Measurements from ENCODE around the gene PRODH. TPM values are rescaled to one million over a fixed set of nuclear protein-coding genes. Genes with fewer than 3 reads are reported as not detected.
"Not testable (repeated sequence)": the region's sequence is repeated elsewhere in the genome, so short reads cannot be mapped to it uniquely, and the experiment has no call there.

Gene PRODH
- total and polyA plus RNA-seq, 4 experiments from 2014 or later = 0.15 to 0.23 (median 0.22) TPM; not detected in 1

GRCh38 chr22:18911535-18911934 is 24.6 kb downstream of the PRODH start:
- DNase-seq; H3K27ac ChIP-seq (ENCODE audit: low read depth, low read length); H3K4me3 Mint-ChIP-seq; intact Hi-C loops (cut with micrococcal nuclease); CTCF ChIA-PET (ENCODE audit: partially characterized antibody); H3K4me1 Mint-ChIP-seq; H3K9me3 Mint-ChIP-seq; H3K27me3 ChIP-seq (ENCODE audit: insufficient read depth, low read length); POLR2A ChIA-PET (ENCODE audit: partially characterized antibody); H3K27me3 Mint-ChIP-seq; H3K9me3 ChIP-seq (ENCODE audit: control insufficient read depth in 1 of 2, low read length in 2 of 2); H3K4me1 ChIP-seq (ENCODE audit: insufficient read depth, low read length); H3K36me3 ChIP-seq (ENCODE audit: insufficient read depth, low read length); H3K36me3 Mint-ChIP-seq; H3K4me3 ChIP-seq (ENCODE audit: low read length in 2 of 2); H3K27ac Mint-ChIP-seq: not testable (repeated sequence)

DNA sequence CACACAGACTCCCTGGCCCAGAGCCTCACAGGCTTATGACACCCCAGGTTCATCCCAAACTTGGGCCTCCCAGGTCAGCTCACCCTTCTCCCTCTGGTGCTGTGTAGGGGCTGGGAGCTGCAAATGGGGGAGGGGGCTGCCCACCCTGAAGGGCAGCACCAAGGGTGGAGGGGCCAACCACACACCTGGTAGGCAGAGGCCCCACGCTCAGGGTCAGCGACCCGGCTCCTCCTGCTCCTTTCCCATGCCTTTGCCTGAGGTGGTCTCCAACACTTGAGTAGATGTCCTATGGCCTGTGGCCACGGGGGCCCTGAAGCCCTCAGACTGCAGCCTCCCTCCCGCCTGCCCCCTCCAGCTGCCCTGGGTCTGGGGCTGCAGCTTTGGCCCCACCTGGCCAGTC is 26.5 kb downstream of the PRODH start:
- H3K36me3 Mint-ChIP-seq = no peaks in the 10 kb centered on the region
- H3K4me3 ChIP-seq (ENCODE audit: low read length in 2 of 2) = no peak overlapping the region
- no peaks in the 10 kb centered on the region for H3K27me3 ChIP-seq (ENCODE audit: insufficient read depth, low read length)
- intact Hi-C loops (cut with micrococcal nuclease) = no loop called here
- DNase-seq = no peak
- no peaks in the 10 kb centered on the region for H3K4me1 ChIP-seq (ENCODE audit: insufficient read depth, low read length)
- no peaks in the 10 kb centered on the region for H3K9me3 ChIP-seq (ENCODE audit: control insufficient read depth in 1 of 2, low read length in 2 of 2)
- CTCF ChIA-PET (ENCODE audit: partially characterized antibody) = no interaction called here
- H3K36me3 ChIP-seq (ENCODE audit: insufficient read depth, low read length) = no peaks in the 10 kb centered on the region
- POLR2A ChIA-PET (ENCODE audit: partially characterized antibody) = no interaction called here
- no peak overlapping the region for H3K27ac ChIP-seq (ENCODE audit: low read depth, low read length)
- H3K4me3 Mint-ChIP-seq = no peak overlapping the region
- no peaks in the 10 kb centered on the region for H3K9me3 Mint-ChIP-seq
- no peaks in the 10 kb centered on the region for H3K4me1 Mint-ChIP-seq
- H3K27ac Mint-ChIP-seq = no peak overlapping the region
- no peaks in the 10 kb centered on the region for H3K27me3 Mint-ChIP-seq

GRCh38 chr22:18906896-18907295 is 29.2 kb downstream of the PRODH start:
- no peaks in the 10 kb centered on the region for H3K27me3 Mint-ChIP-seq
- no peaks in the 10 kb centered on the region for H3K4me1 Mint-ChIP-seq
- Histone ChIP-seq H3K27ac (ENCODE audit: low read depth, low read length) (no peak overlapping the region), H3K9me3 (ENCODE audit: control insufficient read depth in 1 of 2, low read length in 2 of 2) (no peaks in the 10 kb centered on the region), H3K4me1 (ENCODE audit: insufficient read depth, low read length) (no peaks in the 10 kb centered on the region), H3K4me3 (ENCODE audit: low read length in 2 of 2) (no peak overlapping the region), H3K36me3 (ENCODE audit: insufficient read depth, low read length) (no peaks in the 10 kb centered on the region), H3K27me3 (ENCODE audit: insufficient read depth, low read length) (no peaks in the 10 kb centered on the region)
- H3K9me3 Mint-ChIP-seq = no peaks in the 10 kb centered on the region
- no peak for DNase-seq
- intact Hi-C loops (cut with micrococcal nuclease) = no loop called here
- POLR2A ChIA-PET (ENCODE audit: partially characterized antibody) = no interaction called here
- no peak overlapping the region for H3K4me3 Mint-ChIP-seq
- no peaks in the 10 kb centered on the region for H3K36me3 Mint-ChIP-seq
- no peak overlapping the region for H3K27ac Mint-ChIP-seq
- CTCF ChIA-PET (ENCODE audit: partially characterized antibody) = no interaction called here

- intact Hi-C loops (cut with micrococcal nuclease); H3K9me3 ChIP-seq (ENCODE audit: control insufficient read depth in 1 of 2, low read length in 2 of 2); H3K4me3 ChIP-seq (ENCODE audit: low read length in 2 of 2); H3K4me3 Mint-ChIP-seq; H3K4me1 Mint-ChIP-seq; H3K27me3 ChIP-seq (ENCODE audit: insufficient read depth, low read length); H3K9me3 Mint-ChIP-seq; H3K36me3 Mint-ChIP-seq; H3K36me3 ChIP-seq (ENCODE audit: insufficient read depth, low read length); H3K27ac ChIP-seq (ENCODE audit: low read depth, low read length); DNase-seq; H3K4me1 ChIP-seq (ENCODE audit: insufficient read depth, low read length); H3K27ac Mint-ChIP-seq; H3K27me3 Mint-ChIP-seq: not testable (repeated sequence)
- ChIA-PET CTCF (ENCODE audit: partially characterized antibody) (interaction anchor here (0.6 kb wide), 1 partner anchor 756 kb away, joined by 5 read pairs; the partner anchor contains the start of gene USP18), POLR2A (ENCODE audit: partially characterized antibody) (interaction anchor here (0.6 to 1.0 kb wide), 3 partner anchors 215 to 984 kb away, joined by 3 read pairs; partner anchors contain the start of gene DGCR2)
Measured at GRCh38 chr22:18906410-18906745, 29.7 kb downstream of the PRODH start.

DNA sequence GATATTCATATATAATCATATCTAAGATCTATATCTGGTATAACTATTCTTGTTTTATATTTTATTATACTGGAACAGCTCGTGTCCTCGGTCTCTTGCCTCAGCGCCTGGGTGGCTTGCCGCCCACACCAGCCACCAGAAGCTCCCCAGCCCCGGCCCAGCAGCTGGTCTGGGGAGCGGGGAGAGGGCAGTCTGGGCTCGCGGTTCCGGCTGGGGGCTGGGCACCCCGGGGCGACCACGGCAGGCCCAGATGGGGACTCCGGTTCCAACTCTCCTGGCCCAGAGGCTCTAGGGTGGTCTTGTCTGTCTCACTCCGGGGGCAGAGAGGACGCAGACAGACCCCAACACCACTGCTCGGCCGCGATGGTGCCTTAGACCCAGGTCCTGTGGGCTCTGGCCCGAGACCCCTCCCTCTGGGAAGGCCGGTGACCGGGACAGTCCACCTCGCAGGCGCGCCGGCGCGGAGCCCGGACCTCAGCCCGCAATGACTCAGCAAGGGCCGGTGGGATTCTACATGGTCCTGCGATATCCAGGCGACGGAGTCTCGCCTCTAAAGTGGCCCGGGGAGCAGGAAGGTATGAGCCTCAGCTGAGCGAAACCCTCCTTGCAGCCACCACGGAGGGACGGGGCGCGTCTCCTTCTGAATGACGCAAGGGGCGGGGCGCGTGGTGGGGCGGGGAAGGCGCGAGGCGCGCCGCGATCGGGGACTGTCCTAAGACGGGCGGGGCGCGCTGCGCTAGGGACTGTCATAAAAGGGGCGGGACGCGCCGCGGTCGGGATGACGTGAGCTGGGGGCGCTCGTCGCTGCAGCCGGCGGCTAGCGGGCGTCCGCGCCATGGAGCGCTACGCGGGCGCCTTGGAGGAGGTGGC is 30.3 kb downstream of the PRODH start, which contains the start of gene DGCR6:
Gene DGCR6 (plus strand): TSS at position 781 of the 870 bp plus-strand sequence. CDS start 55 bp downstream, at position 836.
- Histone ChIP-seq H3K27me3 (ENCODE audit: insufficient read depth, low read length) (no peaks in the 10 kb centered on the region), H3K4me1 (ENCODE audit: insufficient read depth, low read length) (no peaks in the 10 kb centered on the region), H3K9me3 (ENCODE audit: control insufficient read depth in 1 of 2, low read length in 2 of 2) (no peaks in the 10 kb centered on the region), H3K27ac (ENCODE audit: low read depth, low read length) (no peak within 1 kb of the TSS), H3K4me3 (ENCODE audit: low read length in 2 of 2) (no peak within 1 kb of the TSS), H3K36me3 (ENCODE audit: insufficient read depth, low read length) (no peaks in the 10 kb centered on the region)
- DNase-seq = no peak
- no peaks in the 10 kb centered on the region for H3K36me3 Mint-ChIP-seq
- ChIA-PET CTCF (ENCODE audit: partially characterized antibody) (interaction anchor here (0.6 kb wide), 1 partner anchor 756 kb away, joined by 5 read pairs; the partner anchor contains the start of gene USP18), POLR2A (ENCODE audit: partially characterized antibody) (interaction anchor here (0.5 to 1.0 kb wide), 5 partner anchors 216 to 985 kb away, joined by 3 read pairs; partner anchors contain the start of gene DGCR2)
- intact Hi-C loops (cut with micrococcal nuclease) = no loop called here
- H3K4me1 Mint-ChIP-seq = no peaks in the 10 kb centered on the region
- no peaks in the 10 kb centered on the region for H3K9me3 Mint-ChIP-seq
- H3K27me3 Mint-ChIP-seq = no peaks in the 10 kb centered on the region
- H3K4me3 Mint-ChIP-seq = no peak within 1 kb of the TSS
- H3K27ac Mint-ChIP-seq = no peak within 1 kb of the TSS

- peak in 1 of 5 donors; percentile 21 for DNase-seq
- POLR2A ChIA-PET (ENCODE audit: partially characterized antibody); H3K27ac Mint-ChIP-seq; H3K9me3 ChIP-seq (ENCODE audit: control insufficient read depth in 1 of 2, low read length in 2 of 2); H3K9me3 Mint-ChIP-seq; H3K4me1 Mint-ChIP-seq; intact Hi-C loops (cut with micrococcal nuclease); CTCF ChIA-PET (ENCODE audit: partially characterized antibody); H3K36me3 ChIP-seq (ENCODE audit: insufficient read depth, low read length); H3K27ac ChIP-seq (ENCODE audit: low read depth, low read length); H3K4me1 ChIP-seq (ENCODE audit: insufficient read depth, low read length); H3K4me3 Mint-ChIP-seq; H3K4me3 ChIP-seq (ENCODE audit: low read length in 2 of 2); H3K27me3 ChIP-seq (ENCODE audit: insufficient read depth, low read length); H3K36me3 Mint-ChIP-seq; H3K27me3 Mint-ChIP-seq: not testable (repeated sequence)
Measured at GRCh38 chr22:18896037-18896657, 39.9 kb downstream of the PRODH start.

GRCh38 chr22:18893775-18894174 is 42.3 kb downstream of the PRODH start:
- intact Hi-C loops (cut with micrococcal nuclease); H3K4me3 ChIP-seq (ENCODE audit: low read length in 2 of 2); DNase-seq; H3K4me1 Mint-ChIP-seq; H3K4me3 Mint-ChIP-seq; H3K27me3 ChIP-seq (ENCODE audit: insufficient read depth, low read length); H3K36me3 Mint-ChIP-seq; POLR2A ChIA-PET (ENCODE audit: partially characterized antibody); H3K4me1 ChIP-seq (ENCODE audit: insufficient read depth, low read length); H3K9me3 ChIP-seq (ENCODE audit: control insufficient read depth in 1 of 2, low read length in 2 of 2); H3K36me3 ChIP-seq (ENCODE audit: insufficient read depth, low read length); H3K27me3 Mint-ChIP-seq; CTCF ChIA-PET (ENCODE audit: partially characterized antibody); H3K27ac Mint-ChIP-seq; H3K27ac ChIP-seq (ENCODE audit: low read depth, low read length); H3K9me3 Mint-ChIP-seq: not testable (repeated sequence)
